Measurements from ENCODE around the gene PTPRD. TPM values are rescaled to one million over a fixed set of nuclear protein-coding genes. Genes with fewer than 3 reads are reported as not detected.

The PTPRD gene
- total RNA-seq, 1 experiment from 2014 or later: 1.8 TPM

- H3K27ac Mint-ChIP-seq (ENCODE audit: unreplicated experiment): no peak overlapping the region
- CTCF ChIA-PET: no interaction called here
Measured at GRCh38 chr9:8270235-8270634, 2342.6 kb downstream of the PTPRD start.

GRCh38 chr9:8268881-8269280, 2343.9 kb downstream of the PTPRD start:
- Mint-ChIP-seq H3K4me3 (ENCODE audit: low read depth, unreplicated experiment) (no peak overlapping the region), H3K9me3 (ENCODE audit: low read depth, unreplicated experiment) (peaks cover 6% of the 10 kb centered on the region), H3K27ac (ENCODE audit: unreplicated experiment) (no peak overlapping the region), H3K4me1 (ENCODE audit: low read depth, unreplicated experiment) (no peaks in the 10 kb centered on the region), H3K36me3 (ENCODE audit: insufficient read depth, unreplicated experiment) (no peaks in the 10 kb centered on the region), H3K27me3 (ENCODE audit: unreplicated experiment) (no peaks in the 10 kb centered on the region)
- DNase-seq: no peak
- no TSS peak for BruUV-seq (replicated peaks)
- intact Hi-C loops (cut with micrococcal nuclease; ENCODE audit: unreplicated experiment): no loop called here
- CTCF ChIA-PET: no interaction called here
- no peak for TF ChIP-seq CTCF (IDR thresholded peaks at IDR 0.05; ENCODE audit: unreplicated experiment)

More at GRCh38 chr9:8270235-8270634, 2342.6 kb downstream of the PTPRD start:
- Mint-ChIP-seq H3K9me3 (ENCODE audit: low read depth, unreplicated experiment) (peaks cover 6% of the 10 kb centered on the region), H3K4me3 (ENCODE audit: low read depth, unreplicated experiment) (no peak overlapping the region), H3K36me3 (ENCODE audit: insufficient read depth, unreplicated experiment) (no peaks in the 10 kb centered on the region), H3K27me3 (ENCODE audit: unreplicated experiment) (no peaks in the 10 kb centered on the region), H3K4me1 (ENCODE audit: low read depth, unreplicated experiment) (no peaks in the 10 kb centered on the region)
- intact Hi-C loops (cut with micrococcal nuclease; ENCODE audit: unreplicated experiment): no loop called here
- TF ChIP-seq CTCF (IDR thresholded peaks at IDR 0.05; ENCODE audit: unreplicated experiment): no peak
- no peak for DNase-seq
- no TSS peak for BruUV-seq (replicated peaks)

- no peak for DNase-seq
- Mint-ChIP-seq H3K36me3 (ENCODE audit: insufficient read depth, unreplicated experiment) (no peaks in the 10 kb centered on the region), H3K27me3 (ENCODE audit: unreplicated experiment) (no peaks in the 10 kb centered on the region), H3K4me1 (ENCODE audit: low read depth, unreplicated experiment) (no peaks in the 10 kb centered on the region), H3K4me3 (ENCODE audit: low read depth, unreplicated experiment) (no peak overlapping the region), H3K27ac (ENCODE audit: unreplicated experiment) (no peak overlapping the region), H3K9me3 (ENCODE audit: low read depth, unreplicated experiment) (peaks cover 6% of the 10 kb centered on the region)
- CTCF ChIA-PET: no interaction called here
- intact Hi-C loops (cut with micrococcal nuclease; ENCODE audit: unreplicated experiment): no loop called here
- no peak for TF ChIP-seq CTCF (IDR thresholded peaks at IDR 0.05; ENCODE audit: unreplicated experiment)
- no TSS peak for BruUV-seq (replicated peaks)
Measured at GRCh38 chr9:8268216-8268878, 2344.5 kb downstream of the PTPRD start.

- CTCF ChIA-PET: no interaction called here
- TF ChIP-seq CTCF (IDR thresholded peaks at IDR 0.05; ENCODE audit: unreplicated experiment): no peak
Measured at GRCh38 chr9:8267636-8268035, 2345.2 kb downstream of the PTPRD start.

More at GRCh38 chr9:8267636-8268035, 2345.2 kb downstream of the PTPRD start:
- Mint-ChIP-seq H3K4me3 (ENCODE audit: low read depth, unreplicated experiment) (no peak overlapping the region), H3K9me3 (ENCODE audit: low read depth, unreplicated experiment) (peaks cover 6% of the 10 kb centered on the region), H3K4me1 (ENCODE audit: low read depth, unreplicated experiment) (no peaks in the 10 kb centered on the region), H3K36me3 (ENCODE audit: insufficient read depth, unreplicated experiment) (no peaks in the 10 kb centered on the region), H3K27me3 (ENCODE audit: unreplicated experiment) (no peaks in the 10 kb centered on the region), H3K27ac (ENCODE audit: unreplicated experiment) (no peak overlapping the region)
- intact Hi-C loops (cut with micrococcal nuclease; ENCODE audit: unreplicated experiment): no loop called here
- BruUV-seq (replicated peaks): no TSS peak
- no peak for DNase-seq

All from Calu3 (cell line).